NCI-H1436 (cell line): Measurements from ENCODE around the gene CCDC187.
"Not testable (repeated sequence)": the region's sequence is repeated elsewhere in the genome, so short reads cannot be mapped to it uniquely, and the experiment has no call there.

Source experiments
- DNase-seq: peaks from one replicate; lab custom pipeline; 2025; lab: John Stamatoyannopoulos, UW

The CCDC187 gene

GRCh38 chr9:136326761-136327303, 22.9 kb upstream of the CCDC187 start:
- DNase-seq: no peak

GRCh38 chr9:136326061-136326760, 22.3 kb upstream of the CCDC187 start:
- no peak for DNase-seq

GRCh38 chr9:136325358-136325757, 21.5 kb upstream of the CCDC187 start:
- DNase-seq: no peak

- no peak for DNase-seq
Observed at GRCh38 chr9:136324501-136325300, 20.8 kb upstream of the CCDC187 start.

- DNase-seq: no peak
Observed at GRCh38 chr9:136323371-136323789, 19.5 kb upstream of the CCDC187 start.

- no peak for DNase-seq
Observed at GRCh38 chr9:136322756-136323330, 18.9 kb upstream of the CCDC187 start.

GRCh38 chr9:136321561-136321960, 17.7 kb upstream of the CCDC187 start:
- no peak for DNase-seq

GRCh38 chr9:136320972-136321371, 17.1 kb upstream of the CCDC187 start:
- DNase-seq: not testable (repeated sequence)

- DNase-seq: not testable (repeated sequence)
Observed at GRCh38 chr9:136319955-136320354, 16.1 kb upstream of the CCDC187 start.

GRCh38 chr9:136319244-136319643, 15.3 kb upstream of the CCDC187 start:
- not testable (repeated sequence) for DNase-seq

GRCh38 chr9:136318776-136319241, 14.9 kb upstream of the CCDC187 start:
- DNase-seq: no peak

- DNase-seq: no peak
Observed at GRCh38 chr9:136318111-136318775, 14.3 kb upstream of the CCDC187 start.

GRCh38 chr9:136317695-136318094, 13.8 kb upstream of the CCDC187 start:
- DNase-seq: no peak

GRCh38 chr9:136316896-136317676, 13.2 kb upstream of the CCDC187 start:
- no peak for DNase-seq

- DNase-seq: no peak
Observed at GRCh38 chr9:136316271-136316751, 12.4 kb upstream of the CCDC187 start.

- DNase-seq: no peak
Observed at GRCh38 chr9:136314944-136315343, 11.1 kb upstream of the CCDC187 start.

GRCh38 chr9:136314056-136314416, 10.1 kb upstream of the CCDC187 start:
- no peak for DNase-seq

GRCh38 chr9:136313111-136314055, 9.5 kb upstream of the CCDC187 start:
- DNase-seq: no peak

- DNase-seq: peak; percentile 57
Observed at GRCh38 chr9:136312436-136312835, 8.5 kb upstream of the CCDC187 start.

GRCh38 chr9:136312009-136312375, 8.1 kb upstream of the CCDC187 start:
- peak; percentile 38 for DNase-seq
